Activated CD8-positive, alpha-beta memory T cell treated with anti-CD3 and anti-CD28 coated beads for 48 hours (primary cell): ENCODE results near the gene HJURP.

Experiments
- DNase-seq, 3 experiments: peaks; one replicate each; pipeline ENCODE4 v3.0.0-alpha.2; 2020; ENCODE audit warnings: low read depth in 2 of 3, low spot score in 2 of 3

The HJURP gene

DNA sequence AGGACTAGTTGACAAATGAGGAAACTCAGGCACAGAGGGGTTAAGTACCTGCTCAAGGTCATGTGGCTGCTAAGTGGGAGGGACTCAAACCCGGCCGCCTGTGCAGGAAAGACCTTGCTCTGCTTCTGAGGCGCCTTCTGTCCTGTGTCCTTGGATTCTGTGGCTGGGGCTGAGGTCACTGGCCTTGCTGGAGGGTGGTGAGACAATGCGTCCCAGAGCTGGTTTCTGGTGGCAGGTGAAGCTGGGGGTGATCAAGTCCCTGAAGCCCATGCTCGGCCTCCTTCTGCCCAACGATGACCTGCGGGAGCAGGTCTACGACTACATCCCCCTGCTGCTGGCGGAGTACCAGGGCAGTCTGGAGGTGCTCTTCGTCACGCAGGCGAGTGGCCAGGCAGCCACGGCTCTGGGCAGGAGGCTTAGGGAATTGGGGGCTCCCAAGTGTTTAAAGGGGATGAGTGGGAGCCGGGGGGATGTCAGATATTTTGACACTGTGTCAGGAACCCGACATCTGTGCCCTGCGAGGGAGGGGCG lies 60.1 kb downstream of the HJURP start:
- DNase-seq, result no peak

GRCh38 chr2:233793465-233794127 lies 60.7 kb downstream of the HJURP start:
- no peak for DNase-seq

GRCh38 chr2:233792720-233793119 lies 61.6 kb downstream of the HJURP start:
- no peak for DNase-seq

DNA sequence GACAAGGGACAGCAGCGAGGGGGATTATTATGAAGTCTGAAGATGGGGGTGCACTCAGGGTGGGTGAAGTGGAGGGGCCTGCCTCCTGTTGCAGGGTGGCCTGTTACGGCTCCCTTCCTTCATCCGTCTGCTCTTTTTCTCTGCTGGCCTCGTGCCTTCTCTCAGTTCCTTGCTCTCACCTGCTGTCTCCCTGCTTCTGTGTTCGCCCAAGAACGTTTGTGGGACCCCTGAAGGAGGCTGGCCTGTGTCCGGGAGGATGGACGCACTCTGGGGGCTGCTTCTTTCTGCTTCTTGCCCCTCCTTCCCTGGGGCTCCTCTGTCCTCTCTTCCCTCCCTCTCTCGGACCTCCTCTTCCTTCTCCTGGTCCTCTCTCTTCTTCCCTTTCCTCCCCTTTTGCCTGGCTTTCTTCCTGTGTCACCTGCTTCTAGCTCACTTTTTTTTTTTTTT lies 62.4 kb downstream of the HJURP start:
- no peak for DNase-seq

- no peak for DNase-seq
Measured at GRCh38 chr2:233791151-233791882, 63.0 kb downstream of the HJURP start.

DNA sequence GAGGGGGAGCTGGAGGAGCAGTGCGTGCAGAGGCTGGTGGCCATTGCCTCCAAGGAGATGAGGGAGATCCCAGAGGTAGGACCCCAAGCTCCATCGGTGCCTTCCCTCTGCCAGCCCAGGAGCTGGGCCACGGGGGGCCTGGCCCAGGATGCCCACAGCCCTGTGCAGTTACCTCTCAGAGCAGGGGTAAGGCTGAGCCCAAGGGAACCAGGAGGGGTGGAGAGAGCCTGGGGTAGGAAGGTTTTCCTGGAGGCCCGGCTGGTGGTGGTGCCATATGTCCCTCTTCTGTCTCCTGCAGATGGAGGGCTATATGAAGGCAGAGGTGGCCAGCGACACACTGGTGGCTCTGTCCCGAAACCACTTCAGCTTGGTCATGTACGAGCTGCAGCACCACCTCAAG lies 64.8 kb downstream of the HJURP start:
- no peak for DNase-seq
